BJ (cell line): Measurements from ENCODE around the gene COX7B2. TPM values are rescaled to one million over a fixed set of nuclear protein-coding genes. Genes with fewer than 3 reads are reported as not detected.
A peak's percentile ranks its signal among the peaks of the same experiment; 100 is the strongest.

Experiments
- CTCF ChIA-PET: fragments of 350-600 bp; formaldehyde crosslinking; extraction: SDS; loops from one replicate; lab custom pipeline; 2021; ENCODE audit warnings: antibody characterized with exemption, inconsistent platforms; lab: Yijun Ruan, JAX
- POLR2A ChIA-PET: fragments of 300-600 bp; sonication (Branson Sonifier 250); formaldehyde crosslinking; extraction: SDS; loops from one replicate; lab custom pipeline; 2021; ENCODE audit warnings: antibody characterized with exemption; lab: Charles Lee
- DNase-seq: peaks from one replicate; pipeline ENCODE4 v3.0.0-alpha.2; 2011; ENCODE audit warnings: low read depth
- H3K27me3 ChIP-seq: 2 replicates; pipeline ENCODE4 v1.6.0; 2011; ENCODE audit warnings: low read length; ENCODE audit not compliant: control insufficient read depth, insufficient read depth
- H3K36me3 ChIP-seq: 2 replicates; pipeline ENCODE4 v1.5.1; 2011; ENCODE audit warnings: low read length; ENCODE audit not compliant: control insufficient read depth, insufficient read depth
- H3K4me3 ChIP-seq: 2 replicates; pipeline ENCODE4 v1.5.1; 2011; ENCODE audit warnings: low read depth, mild to moderate bottlenecking, control low read depth, low read length
- polyA plus RNA-seq: library from polyadenylated mRNA; depleted of rRNA; stranded (reverse); fragments of >200 nt; gene quantifications from 2 replicates; pipeline ENCODE4 v1.2.3, GENCODE V29; 2011
- TF ChIP-seq, protein P1 (sequence below): IDR thresholded peaks from 2 replicates; pipeline ENCODE4 v1.5.1; 2011; ENCODE audit warnings: low read depth, mild to moderate bottlenecking, control low read depth, inconsistent platforms, low read length, moderate library complexity; ENCODE audit not compliant: insufficient read depth

Gene COX7B2
- polyA plus RNA-seq, 1 experiment, result not detected

- DNase-seq, result no peak
- CTCF ChIA-PET, result interaction anchor here (1.0 kb wide), 1 partner anchor 9 kb away, joined by 3 read pairs; no protein-coding TSS in a partner anchor
- Histone ChIP-seq H3K4me3 (no peak overlapping the region), H3K27me3 (no peaks in the 10 kb centered on the region), H3K36me3 (no peaks in the 10 kb centered on the region)
- POLR2A ChIA-PET, result no interaction called here
- TF ChIP-seq, protein P1, sequence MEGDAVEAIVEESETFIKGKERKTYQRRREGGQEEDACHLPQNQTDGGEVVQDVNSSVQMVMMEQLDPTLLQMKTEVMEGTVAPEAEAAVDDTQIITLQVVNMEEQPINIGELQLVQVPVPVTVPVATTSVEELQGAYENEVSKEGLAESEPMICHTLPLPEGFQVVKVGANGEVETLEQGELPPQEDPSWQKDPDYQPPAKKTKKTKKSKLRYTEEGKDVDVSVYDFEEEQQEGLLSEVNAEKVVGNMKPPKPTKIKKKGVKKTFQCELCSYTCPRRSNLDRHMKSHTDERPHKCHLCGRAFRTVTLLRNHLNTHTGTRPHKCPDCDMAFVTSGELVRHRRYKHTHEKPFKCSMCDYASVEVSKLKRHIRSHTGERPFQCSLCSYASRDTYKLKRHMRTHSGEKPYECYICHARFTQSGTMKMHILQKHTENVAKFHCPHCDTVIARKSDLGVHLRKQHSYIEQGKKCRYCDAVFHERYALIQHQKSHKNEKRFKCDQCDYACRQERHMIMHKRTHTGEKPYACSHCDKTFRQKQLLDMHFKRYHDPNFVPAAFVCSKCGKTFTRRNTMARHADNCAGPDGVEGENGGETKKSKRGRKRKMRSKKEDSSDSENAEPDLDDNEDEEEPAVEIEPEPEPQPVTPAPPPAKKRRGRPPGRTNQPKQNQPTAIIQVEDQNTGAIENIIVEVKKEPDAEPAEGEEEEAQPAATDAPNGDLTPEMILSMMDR, result peak; percentile 13; the same call in 1 of the 2 replicates
Observed at GRCh38 chr4:46886711-46887110, 22.3 kb downstream of the COX7B2 start.

DNA sequence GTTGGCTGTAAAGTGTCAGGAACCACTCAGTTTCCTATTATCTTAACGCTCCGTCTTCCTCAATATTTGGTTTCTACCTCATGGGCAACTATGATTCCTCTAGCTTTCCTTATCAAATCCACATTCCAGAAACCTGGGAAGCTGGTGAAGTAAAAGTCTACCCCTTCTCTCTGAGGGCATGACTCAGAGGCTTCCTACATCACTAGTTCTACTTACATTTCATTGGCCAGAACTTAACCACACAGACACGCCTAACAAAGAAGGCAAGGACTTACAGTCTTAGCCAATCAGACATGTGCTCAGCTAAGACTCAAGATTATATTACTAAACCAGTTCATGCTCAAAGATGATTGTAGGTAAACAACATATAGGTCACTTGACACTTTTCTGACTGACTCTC is 30.4 kb downstream of the COX7B2 start:
- ChIA-PET CTCF (no interaction called here), POLR2A (no interaction called here)
- H3K36me3 ChIP-seq, result no peaks in the 10 kb centered on the region
- no peaks in the 10 kb centered on the region for H3K27me3 ChIP-seq
- H3K4me3 ChIP-seq, result no peak overlapping the region
- TF ChIP-seq, protein P1, result no peak
- no peak for DNase-seq

DNA sequence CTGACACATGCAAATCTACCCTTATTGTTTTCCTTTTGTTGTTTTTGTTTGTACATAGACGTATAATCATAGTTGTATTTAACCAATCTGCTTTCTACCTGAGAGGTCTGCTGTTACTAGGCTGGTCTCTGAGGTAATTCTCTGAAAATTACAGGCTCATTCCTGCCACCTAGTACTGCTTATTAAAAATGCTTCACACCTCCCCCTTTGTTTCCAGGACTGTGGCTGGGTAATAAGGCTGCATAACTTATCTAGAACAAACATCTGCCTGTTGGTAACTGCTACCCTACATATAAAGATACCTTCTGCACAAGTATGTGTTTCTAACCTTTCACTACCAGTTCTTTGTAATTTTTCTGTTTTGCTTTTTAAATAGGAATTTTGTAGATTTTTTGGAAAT is 34.2 kb downstream of the COX7B2 start:
- POLR2A ChIA-PET, result no interaction called here
- CTCF ChIA-PET, result no interaction called here
- no peaks in the 10 kb centered on the region for H3K36me3 ChIP-seq
- TF ChIP-seq, protein P1, result no peak
- DNase-seq, result no peak
- H3K27me3 ChIP-seq, result no peaks in the 10 kb centered on the region
- no peak overlapping the region for H3K4me3 ChIP-seq

- H3K4me3 ChIP-seq, result no peak overlapping the region
- no peaks in the 10 kb centered on the region for H3K27me3 ChIP-seq
- CTCF ChIA-PET, result no interaction called here
- H3K36me3 ChIP-seq, result no peaks in the 10 kb centered on the region
- TF ChIP-seq, protein P1, result no peak
- DNase-seq, result no peak
- POLR2A ChIA-PET, result no interaction called here
Observed at GRCh38 chr4:46870411-46870810, 38.6 kb downstream of the COX7B2 start.

DNA sequence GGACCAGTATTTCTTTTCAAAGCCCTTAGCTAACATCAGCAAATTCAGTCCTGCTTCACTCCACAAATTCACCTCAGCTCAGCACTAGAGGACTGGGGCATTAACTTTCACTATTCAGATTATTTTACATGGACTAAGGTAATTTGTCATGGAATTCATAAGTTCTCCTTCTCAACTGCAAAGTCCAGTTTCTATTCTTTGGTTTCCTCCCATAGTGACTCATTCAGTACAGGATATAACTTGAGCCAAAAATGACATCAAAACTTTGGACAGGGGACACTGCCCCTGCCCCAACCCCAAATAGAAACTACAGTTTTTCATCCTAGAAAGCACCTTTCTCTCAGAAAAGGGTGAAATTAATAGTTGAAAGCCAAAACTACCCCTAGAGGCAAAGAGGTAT is 52.7 kb downstream of the COX7B2 start:
- no peaks in the 10 kb centered on the region for H3K36me3 ChIP-seq
- no peak for DNase-seq
- TF ChIP-seq, protein P1, result no peak
- ChIA-PET POLR2A (no interaction called here), CTCF (interaction anchor here (0.5 to 2.6 kb wide), 3 partner anchors 13 to 380 kb away, joined by 3 to 13 read pairs (median 4); no protein-coding TSS in a partner anchor)
- no peaks in the 10 kb centered on the region for H3K27me3 ChIP-seq
- H3K4me3 ChIP-seq, result no peak overlapping the region
